HCT116 (cell line): Measurements from ENCODE around the gene CCDC146.

Source experiments
- CEBPB ChIP-seq: IDR thresholded peaks from 2 replicates; pipeline ENCODE4 v1.6.1; 2012; ENCODE audit warnings: low read depth
- CTCF ChIP-seq, 3 experiments: fragments of 200-600 bp in 1 of 3; sonication (generic) in 1 of 3; IDR thresholded peaks in 2 of 3; conservative IDR thresholded peaks in 1 of 3; 2 replicates each; pipeline ENCODE4 v1.5.1; 2012 to 2017; ENCODE audit warnings: low read depth in 2 of 3, low read length in 2 of 3, antibody characterized with exemption in 1 of 3, borderline replicate concordance in 1 of 3, control low read depth in 1 of 3, mild to moderate bottlenecking in 1 of 3, mixed read lengths in 1 of 3, mixed run types in 1 of 3, moderate library complexity in 1 of 3; ENCODE audit not compliant: insufficient read depth in 1 of 3
- EGR1 ChIP-seq: IDR thresholded peaks from 2 replicates; pipeline ENCODE4 v1.6.1; 2012; ENCODE audit warnings: low read depth
- EZH2 ChIP-seq: fragments of 200-600 bp; sonication (generic); IDR thresholded peaks from 2 replicates; pipeline ENCODE4 v1.6.1; 2017; ENCODE audit warnings: antibody characterized with exemption, mixed run types
- JUND ChIP-seq: IDR thresholded peaks from 2 replicates; pipeline ENCODE4 v1.6.1; 2012
- POLR2A ChIP-seq: IDR thresholded peaks from 2 replicates; pipeline ENCODE4 v1.7.0; 2011; ENCODE audit warnings: borderline replicate concordance; ENCODE audit not compliant: insufficient read depth, insufficient read length; ENCODE audit errors: extremely low read depth
- POLR2AphosphoS5 ChIP-seq: IDR thresholded peaks from 2 replicates; pipeline ENCODE4 v1.6.1; 2011; ENCODE audit warnings: mild to moderate bottlenecking, low read depth, low read length, moderate library complexity
- RAD21 ChIP-seq: IDR thresholded peaks from 2 replicates; pipeline ENCODE4 v1.6.1; 2012; ENCODE audit warnings: low read depth, mild to moderate bottlenecking
- SIN3A ChIP-seq: IDR thresholded peaks from 2 replicates; pipeline ENCODE4 v1.6.1; 2012; ENCODE audit warnings: low read depth
- SP1 ChIP-seq: IDR thresholded peaks from 2 replicates; pipeline ENCODE4 v1.6.1; 2012; ENCODE audit warnings: low read depth
- YY1 ChIP-seq: IDR thresholded peaks from 2 replicates; pipeline ENCODE4 v1.6.1; 2011; ENCODE audit warnings: low read length, low read depth, moderate library complexity, mild to moderate bottlenecking; ENCODE audit not compliant: insufficient replicate concordance; ENCODE audit errors: extremely low read depth
- ZNF274 ChIP-seq: fragments of 200-500 bp; sonication (Bioruptor generic); IDR thresholded peaks from 2 replicates; pipeline ENCODE4 v1.6.1; 2014; ENCODE audit warnings: mild to moderate bottlenecking, low read depth, low read length, inconsistent platforms
- TF ChIP-seq, protein P1 (sequence below): IDR thresholded peaks from 2 replicates; pipeline ENCODE4 v1.6.1; 2012

- TF ChIP-seq EZH2 (no peak), POLR2AphosphoS5 (no peak), CTCF (IDR thresholded peaks at IDR 0.05 in 2 of 3, conservative IDR thresholded peaks at IDR 0.05 in 1 of 3; ENCODE audit: borderline replicate concordance in 1 of 3, insufficient read depth in 1 of 3, low read depth in 2 of 3, low read length in 2 of 3) (no peak), RAD21 (no peak), POLR2A (no peak), EGR1 (no peak), CEBPB (no peak), SP1 (no peak), JUND (no peak), SIN3A (no peak), YY1 (no peak), ZNF274 (no peak)
- TF ChIP-seq, protein P1, sequence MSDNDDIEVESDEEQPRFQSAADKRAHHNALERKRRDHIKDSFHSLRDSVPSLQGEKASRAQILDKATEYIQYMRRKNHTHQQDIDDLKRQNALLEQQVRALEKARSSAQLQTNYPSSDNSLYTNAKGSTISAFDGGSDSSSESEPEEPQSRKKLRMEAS = no peak
Observed at GRCh38 chr7:77271766-77272165, 149.4 kb downstream of the CCDC146 start.
